HCT116 (cell line): ENCODE data around the gene NXN. TPM values are rescaled to one million over a fixed set of nuclear protein-coding genes. Genes with fewer than 3 reads are reported as not detected.

ENCODE experiments used
- ATAC-seq: fragments of 200-7000 bp; cut with Tn5 transposase; 2 replicates; pipeline ENCODE4 v1.9.1; 2020; ENCODE audit warnings: mild to moderate bottlenecking, moderate library complexity
- BruUV-seq: library from RNA; stranded (reverse); fragments of 400-500 nt; replicated peaks from 2 replicates; lab custom pipeline; 2021; lab: Mats Ljungman, UMichigan
- CTCF ChIA-PET: fragments of 300-600 bp; sonication (Branson Sonifier 250); formaldehyde crosslinking; loops from one replicate; lab custom pipeline; 2021; ENCODE audit warnings: antibody characterized with exemption; lab: Charles Lee
- POLR2A ChIA-PET: fragments of 300-600, 350-600 bp; sonication (Branson Sonifier 250); formaldehyde crosslinking; loops from one replicate; lab custom pipeline; 2021; ENCODE audit warnings: antibody characterized with exemption; lab: Charles Lee
- RAD21 ChIA-PET, 2 experiments: fragments of 300-600 bp; sonication (Branson Sonifier 250); formaldehyde crosslinking; loops; one replicate each; lab custom pipeline; 2023; ENCODE audit warnings: low total read pairs in 2 of 2; ENCODE audit not compliant: uncharacterized antibody in 2 of 2, unreplicated experiment in 2 of 2, low non-redundant PET in 1 of 2; lab: Charles Lee
- DNase-seq: peaks from one replicate; pipeline ENCODE4 v3.0.0-alpha.2; 2010; ENCODE audit warnings: low read depth, low spot score
- H2AFZ ChIP-seq: fragments of 200-600 bp; shearing (Covaris generic), sonication (generic); 2 replicates; pipeline ENCODE4 v1.6.1; 2017; ENCODE audit warnings: low read depth, mixed run types, mixed read lengths, antibody characterized with exemption, low read length; ENCODE audit not compliant: poor library complexity, severe bottlenecking
- H3K27ac ChIP-seq: 2 replicates; pipeline ENCODE4 v1.5.1; 2012; ENCODE audit warnings: low read depth, low read length
- H3K27me3 ChIP-seq: fragments of 200-600 bp; sonication (generic); 2 replicates; pipeline ENCODE4 v1.6.1; 2016; ENCODE audit warnings: mixed run types, low read length, mixed read lengths; ENCODE audit not compliant: insufficient read depth
- H3K36me3 ChIP-seq, 2 experiments: fragments of 200-500 bp in 1 of 2; fragments of 200-600 bp in 1 of 2; sonication (Bioruptor generic) in 1 of 2; sonication (generic) in 1 of 2; 2 replicates each; pipeline versions ENCODE4 v1.5.1 to v1.6.1; 2014 to 2016; ENCODE audit warnings: low read length in 2 of 2, inconsistent platforms in 1 of 2, mixed read lengths in 1 of 2, mixed run types in 1 of 2; ENCODE audit not compliant: insufficient read depth in 2 of 2, control insufficient read depth in 1 of 2
- H3K4me1 ChIP-seq, 2 experiments: fragments of 200-600 bp in 1 of 2; sonication (generic) in 1 of 2; 2 replicates each; pipeline versions ENCODE4 v1.5.1 to v1.6.1; 2012 to 2017; ENCODE audit warnings: low read length in 2 of 2, inconsistent platforms in 1 of 2, mild to moderate bottlenecking in 1 of 2, mixed read lengths in 1 of 2, mixed run types in 1 of 2, moderate library complexity in 1 of 2; ENCODE audit not compliant: insufficient read depth in 2 of 2, control insufficient read depth in 1 of 2
- H3K4me2 ChIP-seq: fragments of 200-600 bp; sonication (generic); 2 replicates; pipeline ENCODE4 v1.6.1; 2017; ENCODE audit warnings: mixed run types, low read length, mixed read lengths
- H3K4me3 ChIP-seq, 2 experiments: fragments of 200-600 bp in 1 of 2; sonication (generic) in 1 of 2; replicated peaks in 1 of 2; 2 replicates each; pipeline ENCODE4 v1.5.1; 2011 to 2016; ENCODE audit warnings: low read length in 2 of 2, control low read depth in 1 of 2, low read depth in 1 of 2, mild to moderate bottlenecking in 1 of 2, mixed read lengths in 1 of 2, mixed run types in 1 of 2
- H3K79me2 ChIP-seq: fragments of 200-600 bp; sonication (generic); 2 replicates; pipeline ENCODE4 v1.6.1; 2017; ENCODE audit warnings: mild to moderate bottlenecking, mixed run types, low read length, moderate library complexity, mixed read lengths; ENCODE audit not compliant: insufficient read depth
- H3K9ac ChIP-seq: fragments of 200-600 bp; sonication (generic); 2 replicates; pipeline ENCODE4 v1.6.1; 2016; ENCODE audit warnings: low read length, mixed read lengths
- H3K9me2 ChIP-seq: fragments of 200-600 bp; sonication (generic), shearing (Covaris generic); 2 replicates; pipeline ENCODE4 v1.6.1; 2017; ENCODE audit warnings: mixed run types, mild to moderate bottlenecking, moderate library complexity; ENCODE audit not compliant: insufficient read depth
- H3K9me3 ChIP-seq, 2 experiments: fragments of 200-500 bp in 1 of 2; fragments of 200-600 bp in 1 of 2; sonication (Bioruptor generic) in 1 of 2; sonication (generic) in 1 of 2; 2 replicates each; pipeline ENCODE4 v1.6.1; 2014 to 2017; ENCODE audit warnings: low read length in 2 of 2, mixed read lengths in 2 of 2, inconsistent platforms in 1 of 2, low read depth in 1 of 2, mild to moderate bottlenecking in 1 of 2, mixed run types in 1 of 2, moderate library complexity in 1 of 2; ENCODE audit not compliant: control insufficient read depth in 1 of 2, insufficient read depth in 1 of 2
- H4K20me1 ChIP-seq: fragments of 200-600 bp; sonication (generic), shearing (Covaris generic); 2 replicates; pipeline ENCODE4 v1.6.1; 2017; ENCODE audit warnings: mixed run types, mild to moderate bottlenecking, moderate library complexity; ENCODE audit not compliant: insufficient read depth
- CBX3 ChIP-seq: IDR thresholded peaks from 2 replicates; pipeline ENCODE4 v1.6.1; 2012; ENCODE audit warnings: low read depth
- EGR1 ChIP-seq: IDR thresholded peaks from 2 replicates; pipeline ENCODE4 v1.6.1; 2012; ENCODE audit warnings: low read depth
- EZH2 ChIP-seq: fragments of 200-600 bp; sonication (generic); IDR thresholded peaks from 2 replicates; pipeline ENCODE4 v1.6.1; 2017; ENCODE audit warnings: antibody characterized with exemption, mixed run types
- FOSL1 ChIP-seq: IDR thresholded peaks from 2 replicates; pipeline ENCODE4 v1.6.1; 2012; ENCODE audit warnings: low read depth
- POLR2A ChIP-seq: IDR thresholded peaks from 2 replicates; pipeline ENCODE4 v1.7.0; 2011; ENCODE audit warnings: borderline replicate concordance; ENCODE audit not compliant: insufficient read depth, insufficient read length; ENCODE audit errors: extremely low read depth
- POLR2AphosphoS5 ChIP-seq: IDR thresholded peaks from 2 replicates; pipeline ENCODE4 v1.6.1; 2011; ENCODE audit warnings: mild to moderate bottlenecking, low read depth, low read length, moderate library complexity
- SP1 ChIP-seq: IDR thresholded peaks from 2 replicates; pipeline ENCODE4 v1.6.1; 2012; ENCODE audit warnings: low read depth
- TCF7L2 ChIP-seq: IDR thresholded peaks from 2 replicates; pipeline ENCODE4 v1.7.0; 2011; ENCODE audit warnings: borderline replicate concordance, inconsistent platforms; ENCODE audit not compliant: insufficient read depth, insufficient read length; ENCODE audit errors: extremely low read depth
- YY1 ChIP-seq: IDR thresholded peaks from 2 replicates; pipeline ENCODE4 v1.6.1; 2011; ENCODE audit warnings: low read length, low read depth, moderate library complexity, mild to moderate bottlenecking; ENCODE audit not compliant: insufficient replicate concordance; ENCODE audit errors: extremely low read depth
- ZFX ChIP-seq: fragments of 450-650 bp; IDR thresholded peaks from 2 replicates; pipeline ENCODE4 v1.6.1; 2017
- ZNF274 ChIP-seq: fragments of 200-500 bp; sonication (Bioruptor generic); IDR thresholded peaks from 2 replicates; pipeline ENCODE4 v1.6.1; 2014; ENCODE audit warnings: mild to moderate bottlenecking, low read depth, low read length, inconsistent platforms
- intact Hi-C: fragments of 100-400 bp; cut with micrococcal nuclease; formaldehyde crosslinking; loops from 2 replicates; pipeline ENCODE4 v1.10.0; 2022
- total RNA-seq: library from RNA; stranded (reverse); gene quantifications from one replicate; pipeline ENCODE4 v1.2.1, GENCODE V29; 2021; ENCODE audit not compliant: unreplicated experiment
- TF ChIP-seq, protein P1 (sequence below): IDR thresholded peaks from 2 replicates; pipeline ENCODE4 v1.6.1; 2011; ENCODE audit warnings: mild to moderate bottlenecking, low read length, moderate library complexity; ENCODE audit not compliant: insufficient replicate concordance; ENCODE audit errors: extremely low read depth
- TF ChIP-seq, protein P2 (sequence below): IDR thresholded peaks from 2 replicates; pipeline ENCODE4 v1.6.1; 2012
- TF ChIP-seq, protein P3 (sequence below): IDR thresholded peaks from 2 replicates; pipeline ENCODE4 v1.6.1; 2012; ENCODE audit warnings: low read depth

NXN gene
- total RNA-seq, 1 experiment from 2014 or later, result 83.7 TPM

DNA sequence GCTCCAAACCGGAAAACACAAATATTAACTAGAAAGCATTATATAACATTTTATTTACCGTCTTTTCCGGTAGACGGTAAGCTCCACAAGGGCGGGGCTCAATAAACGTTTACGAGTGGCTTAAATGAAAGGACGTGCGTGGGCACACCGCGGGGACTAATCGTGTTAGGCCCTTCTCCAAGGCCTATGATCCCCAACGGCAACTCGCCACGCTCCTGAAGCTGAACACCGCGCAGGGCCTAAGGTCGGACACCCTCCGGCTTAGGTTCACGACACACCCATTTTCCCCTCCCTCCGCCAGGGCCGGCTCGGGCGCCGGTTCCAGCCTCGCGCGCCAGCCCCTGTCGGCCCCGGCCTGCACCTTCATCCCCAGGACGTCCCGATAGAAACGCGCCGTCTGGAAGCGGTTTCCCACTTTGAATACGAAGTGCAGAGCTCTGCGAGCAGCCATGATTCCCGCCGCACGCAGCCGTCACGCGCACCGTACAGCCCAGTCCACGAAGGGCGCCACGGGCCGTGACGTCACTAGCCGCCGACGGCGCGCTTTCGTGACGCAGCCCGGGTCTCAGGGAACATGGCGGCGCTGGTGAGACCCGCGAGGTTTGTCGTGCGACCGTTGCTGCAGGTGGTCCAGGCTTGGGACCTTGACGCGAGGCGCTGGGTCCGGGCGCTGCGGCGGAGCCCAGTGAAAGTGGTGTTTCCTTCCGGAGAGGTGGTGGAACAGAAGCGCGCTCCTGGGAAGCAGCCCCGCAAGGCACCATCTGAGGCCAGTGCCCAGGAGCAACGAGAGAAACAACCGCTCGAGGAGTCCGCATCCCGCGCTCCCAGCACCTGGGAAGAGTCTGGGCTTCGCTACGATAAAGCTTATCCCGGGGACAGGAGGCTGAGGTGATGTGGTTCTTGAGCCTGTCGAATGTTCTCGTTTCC, 197.5 kb downstream of the NXN start, which contains the start of the genes GLOD4 and MRM3 (continued):
- TF ChIP-seq YY1 (peak; percentile 97), ZNF274 (no peak)

DNA sequence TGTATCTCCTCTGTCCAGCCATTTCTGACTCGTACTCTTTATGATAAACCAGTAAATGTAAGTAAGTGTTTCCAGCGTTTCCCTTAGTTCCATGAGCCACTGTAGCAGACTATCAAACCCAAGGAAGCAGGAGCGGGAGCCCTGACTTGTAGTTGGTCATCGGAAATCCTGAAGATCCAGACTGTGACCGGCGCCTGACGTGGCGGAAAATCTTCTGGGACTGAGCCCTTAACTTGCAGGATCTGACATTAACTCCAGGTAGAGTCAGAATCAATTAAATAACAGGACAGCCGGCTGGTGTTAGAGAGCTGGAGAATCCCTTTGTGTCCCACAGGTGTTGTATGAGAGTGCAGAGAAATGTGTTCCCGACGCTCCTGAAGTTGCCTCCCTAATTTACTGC, 201.5 kb downstream of the NXN start:
- intact Hi-C loops, result no loop called here
- ChIA-PET RAD21 (no interaction called here), CTCF (interaction anchor here (1.3 kb wide), 1 partner anchor 203 kb away, joined by 3 read pairs; no protein-coding TSS in a partner anchor), POLR2A (no interaction called here)
- no peaks in the 10 kb centered on the region for H3K27me3 ChIP-seq
- no peaks in the 10 kb centered on the region for H4K20me1 ChIP-seq
- no TSS peak for BruUV-seq
- no peak overlapping the region for H3K4me2 ChIP-seq
- ATAC-seq, result no peak
- H3K4me3 ChIP-seq, result no peak overlapping the region
- no peaks in the 10 kb centered on the region for H3K9me3 ChIP-seq
- H3K9me2 ChIP-seq, result no peaks in the 10 kb centered on the region
- H3K4me1 ChIP-seq, result peaks cover 1 to 7% of the 10 kb centered on the region in 2 experiments; a peak in 2 of 4 replicates
- peaks cover 37 to 45% of the 10 kb centered on the region in 2 experiments for H3K36me3 ChIP-seq
- H3K79me2 ChIP-seq, result peaks cover 65% of the 10 kb centered on the region
- TF ChIP-seq TCF7L2 (no peak), EZH2 (no peak), FOSL1 (no peak), POLR2A (no peak), EGR1 (no peak), SP1 (no peak), ZFX (no peak), POLR2AphosphoS5 (no peak), CBX3 (no peak), ZNF274 (no peak)
- TF ChIP-seq, protein P1, sequence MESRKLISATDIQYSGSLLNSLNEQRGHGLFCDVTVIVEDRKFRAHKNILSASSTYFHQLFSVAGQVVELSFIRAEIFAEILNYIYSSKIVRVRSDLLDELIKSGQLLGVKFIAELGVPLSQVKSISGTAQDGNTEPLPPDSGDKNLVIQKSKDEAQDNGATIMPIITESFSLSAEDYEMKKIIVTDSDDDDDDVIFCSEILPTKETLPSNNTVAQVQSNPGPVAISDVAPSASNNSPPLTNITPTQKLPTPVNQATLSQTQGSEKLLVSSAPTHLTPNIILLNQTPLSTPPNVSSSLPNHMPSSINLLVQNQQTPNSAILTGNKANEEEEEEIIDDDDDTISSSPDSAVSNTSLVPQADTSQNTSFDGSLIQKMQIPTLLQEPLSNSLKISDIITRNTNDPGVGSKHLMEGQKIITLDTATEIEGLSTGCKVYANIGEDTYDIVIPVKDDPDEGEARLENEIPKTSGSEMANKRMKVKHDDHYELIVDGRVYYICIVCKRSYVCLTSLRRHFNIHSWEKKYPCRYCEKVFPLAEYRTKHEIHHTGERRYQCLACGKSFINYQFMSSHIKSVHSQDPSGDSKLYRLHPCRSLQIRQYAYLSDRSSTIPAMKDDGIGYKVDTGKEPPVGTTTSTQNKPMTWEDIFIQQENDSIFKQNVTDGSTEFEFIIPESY, result no peak
- TF ChIP-seq, protein P2, sequence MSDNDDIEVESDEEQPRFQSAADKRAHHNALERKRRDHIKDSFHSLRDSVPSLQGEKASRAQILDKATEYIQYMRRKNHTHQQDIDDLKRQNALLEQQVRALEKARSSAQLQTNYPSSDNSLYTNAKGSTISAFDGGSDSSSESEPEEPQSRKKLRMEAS, result no peak
- TF ChIP-seq, protein P3, sequence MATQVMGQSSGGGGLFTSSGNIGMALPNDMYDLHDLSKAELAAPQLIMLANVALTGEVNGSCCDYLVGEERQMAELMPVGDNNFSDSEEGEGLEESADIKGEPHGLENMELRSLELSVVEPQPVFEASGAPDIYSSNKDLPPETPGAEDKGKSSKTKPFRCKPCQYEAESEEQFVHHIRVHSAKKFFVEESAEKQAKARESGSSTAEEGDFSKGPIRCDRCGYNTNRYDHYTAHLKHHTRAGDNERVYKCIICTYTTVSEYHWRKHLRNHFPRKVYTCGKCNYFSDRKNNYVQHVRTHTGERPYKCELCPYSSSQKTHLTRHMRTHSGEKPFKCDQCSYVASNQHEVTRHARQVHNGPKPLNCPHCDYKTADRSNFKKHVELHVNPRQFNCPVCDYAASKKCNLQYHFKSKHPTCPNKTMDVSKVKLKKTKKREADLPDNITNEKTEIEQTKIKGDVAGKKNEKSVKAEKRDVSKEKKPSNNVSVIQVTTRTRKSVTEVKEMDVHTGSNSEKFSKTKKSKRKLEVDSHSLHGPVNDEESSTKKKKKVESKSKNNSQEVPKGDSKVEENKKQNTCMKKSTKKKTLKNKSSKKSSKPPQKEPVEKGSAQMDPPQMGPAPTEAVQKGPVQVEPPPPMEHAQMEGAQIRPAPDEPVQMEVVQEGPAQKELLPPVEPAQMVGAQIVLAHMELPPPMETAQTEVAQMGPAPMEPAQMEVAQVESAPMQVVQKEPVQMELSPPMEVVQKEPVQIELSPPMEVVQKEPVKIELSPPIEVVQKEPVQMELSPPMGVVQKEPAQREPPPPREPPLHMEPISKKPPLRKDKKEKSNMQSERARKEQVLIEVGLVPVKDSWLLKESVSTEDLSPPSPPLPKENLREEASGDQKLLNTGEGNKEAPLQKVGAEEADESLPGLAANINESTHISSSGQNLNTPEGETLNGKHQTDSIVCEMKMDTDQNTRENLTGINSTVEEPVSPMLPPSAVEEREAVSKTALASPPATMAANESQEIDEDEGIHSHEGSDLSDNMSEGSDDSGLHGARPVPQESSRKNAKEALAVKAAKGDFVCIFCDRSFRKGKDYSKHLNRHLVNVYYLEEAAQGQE, result no peak
- TF ChIP-seq, all 23 proteins: peak for 0
- DNase-seq, result no peak
- Histone ChIP-seq H3K9ac (no peak overlapping the region), H2AFZ (no peak overlapping the region), H3K27ac (no peak overlapping the region)
